NCI-H1092 treated with DMSO at 0.1 percent for 48 hours (cell line): ENCODE results near the gene GPR6.

Experiments
- DNase-seq: peaks from one replicate; lab custom pipeline; 2025; lab: John Stamatoyannopoulos, UW

Gene GPR6

GRCh38 chr6:109999740-110000139 is 21.6 kb downstream of the GPR6 start:
- no peak for DNase-seq

GRCh38 chr6:110002676-110003075 is 24.6 kb downstream of the GPR6 start:
- DNase-seq = no peak

- no peak for DNase-seq
These were observed 35.3 kb downstream of the GPR6 start for GRCh38 chr6:110013386-110013785.

GRCh38 chr6:110015206-110015605 is 37.1 kb downstream of the GPR6 start:
- DNase-seq = no peak

- DNase-seq = no peak
These were observed 39.2 kb downstream of the GPR6 start for GRCh38 chr6:110017306-110017705.

GRCh38 chr6:110017946-110018345 is 39.8 kb downstream of the GPR6 start:
- no peak for DNase-seq

- no peak for DNase-seq
These were observed 40.4 kb downstream of the GPR6 start for GRCh38 chr6:110018486-110018885.

- DNase-seq = no peak
These were observed 42.8 kb downstream of the GPR6 start for GRCh38 chr6:110020888-110021287.

- DNase-seq = no peak
These were observed 51.0 kb downstream of the GPR6 start for GRCh38 chr6:110029144-110029543.
